Activated CD4-positive, alpha-beta T cell treated with anti-CD3 and anti-CD28 coated beads, Interleukin-2, amount 10 ng/mL, durations not matched to agents 24 days and 14 days (primary cell): ENCODE results near the gene ZMYND10. TPM values are rescaled to one million over a fixed set of nuclear protein-coding genes. Genes with fewer than 3 reads are reported as not detected.

Source experiments
- DNase-seq: peaks from one replicate; pipeline ENCODE4 v3.0.0; 2022
- H3K27ac Mint-ChIP-seq: one replicate; pipeline ENCODE4 v1.8.0; 2022; ENCODE audit warnings: mild to moderate bottlenecking, mixed read lengths
- H3K27me3 Mint-ChIP-seq: one replicate; pipeline ENCODE4 v1.8.0; 2022; ENCODE audit warnings: mixed read lengths
- H3K36me3 Mint-ChIP-seq: one replicate; pipeline ENCODE4 v1.8.0; 2022; ENCODE audit warnings: low read depth, mild to moderate bottlenecking, mixed read lengths
- H3K4me1 Mint-ChIP-seq: one replicate; pipeline ENCODE4 v1.8.0; 2021; ENCODE audit warnings: mixed read lengths
- H3K4me3 Mint-ChIP-seq: one replicate; pipeline ENCODE4 v1.8.0; 2022; ENCODE audit warnings: mild to moderate bottlenecking, moderate library complexity, mixed read lengths
- H3K9me3 Mint-ChIP-seq: one replicate; pipeline ENCODE4 v1.8.0; 2021; ENCODE audit warnings: mixed read lengths
- intact Hi-C: fragments of 100-400 bp; cut with micrococcal nuclease; formaldehyde crosslinking; loops from one replicate; pipeline ENCODE4 v1.15.1; 2023
- total RNA-seq: library from RNA; stranded (reverse); gene quantifications from 2 replicates; pipeline ENCODE4 v1.2.3, GENCODE V29; 2022

ZMYND10 gene
- total RNA-seq, 1 donor from 2014 or later: 1.2 TPM

GRCh38 chr3:50334339-50335075 lies 11.0 kb downstream of the ZMYND10 start:
- H3K36me3 Mint-ChIP-seq: peaks cover 65% of the 10 kb centered on the region
- H3K4me1 Mint-ChIP-seq: peaks cover 43% of the 10 kb centered on the region
- peak overlapping the region; percentile 87 for H3K27ac Mint-ChIP-seq
- no peaks in the 10 kb centered on the region for H3K27me3 Mint-ChIP-seq
- H3K9me3 Mint-ChIP-seq: no peaks in the 10 kb centered on the region
- H3K4me3 Mint-ChIP-seq: peak overlapping the region; percentile 71
- DNase-seq: no peak
- intact Hi-C loops: loop anchor here (5.0 kb wide), 3 partner anchors 97 to 278 kb away; partner anchors contain the start of genes C3orf18, CISH, GNAI2 and HEMK1

GRCh38 chr3:50333744-50334328 lies 11.7 kb downstream of the ZMYND10 start:
- intact Hi-C loops: no loop called here
- DNase-seq: no peak
- Mint-ChIP-seq H3K4me3 (peak overlapping the region; percentile 71), H3K27ac (peak overlapping the region; percentile 87), H3K4me1 (peaks cover 38% of the 10 kb centered on the region), H3K9me3 (no peaks in the 10 kb centered on the region), H3K27me3 (no peaks in the 10 kb centered on the region), H3K36me3 (peaks cover 61% of the 10 kb centered on the region)

GRCh38 chr3:50331364-50331907 lies 14.1 kb downstream of the ZMYND10 start:
- Mint-ChIP-seq H3K4me3 (no peak overlapping the region), H3K27me3 (no peaks in the 10 kb centered on the region), H3K36me3 (peaks cover 55% of the 10 kb centered on the region), H3K4me1 (peaks cover 35% of the 10 kb centered on the region), H3K27ac (no peak overlapping the region), H3K9me3 (no peaks in the 10 kb centered on the region)
- no peak for DNase-seq
- intact Hi-C loops: no loop called here

- Mint-ChIP-seq H3K27me3 (no peaks in the 10 kb centered on the region), H3K27ac (no peak overlapping the region), H3K4me3 (no peak overlapping the region), H3K4me1 (peaks cover 29% of the 10 kb centered on the region), H3K9me3 (no peaks in the 10 kb centered on the region), H3K36me3 (peaks cover 48% of the 10 kb centered on the region)
- intact Hi-C loops: no loop called here
- no peak for DNase-seq
These were observed 15.2 kb downstream of the ZMYND10 start for GRCh38 chr3:50330330-50330729.

- Mint-ChIP-seq H3K4me1 (peaks cover 16% of the 10 kb centered on the region), H3K27me3 (no peaks in the 10 kb centered on the region), H3K36me3 (peaks cover 40% of the 10 kb centered on the region), H3K4me3 (peak within 1 kb of the TSS; percentile 84), H3K9me3 (no peaks in the 10 kb centered on the region), H3K27ac (peak within 1 kb of the TSS; percentile 77)
- peak; percentile 99 for DNase-seq
- intact Hi-C loops: loop anchor here (1.0 to 10.0 kb wide), 3 partner anchors 9 to 1853 kb away; partner anchors contain the start of gene IFRD2
These were observed 17.4 kb downstream of the ZMYND10 start, which contains the start of gene TUSC2 for GRCh38 chr3:50327943-50328691. Gene TUSC2 (minus strand): TSS chr3:50328223. CDS start chr3:50328099, 124 bp downstream.

- no peaks in the 10 kb centered on the region for H3K9me3 Mint-ChIP-seq
- H3K36me3 Mint-ChIP-seq: peaks cover 38% of the 10 kb centered on the region
- intact Hi-C loops: loop anchor here (10.0 kb wide), 1 partner anchor 1852 kb away; no protein-coding TSS in a partner anchor
- peak; percentile 60 for DNase-seq
- peak overlapping the region; percentile 84 for H3K4me3 Mint-ChIP-seq
- H3K27me3 Mint-ChIP-seq: no peaks in the 10 kb centered on the region
- H3K4me1 Mint-ChIP-seq: peaks cover 17% of the 10 kb centered on the region
- H3K27ac Mint-ChIP-seq: peak overlapping the region; percentile 75
These were observed 18.4 kb downstream of the ZMYND10 start for GRCh38 chr3:50327129-50327528.

GRCh38 chr3:50326182-50326541 lies 19.4 kb downstream of the ZMYND10 start:
- no peaks in the 10 kb centered on the region for H3K27me3 Mint-ChIP-seq
- H3K4me3 Mint-ChIP-seq: peak overlapping the region; percentile 84
- no peaks in the 10 kb centered on the region for H3K9me3 Mint-ChIP-seq
- H3K27ac Mint-ChIP-seq: no peak overlapping the region
- peaks cover 17% of the 10 kb centered on the region for H3K4me1 Mint-ChIP-seq
- DNase-seq: peak; percentile 57
- intact Hi-C loops: loop anchor here (10.0 kb wide), 1 partner anchor 1851 kb away; no protein-coding TSS in a partner anchor
- peaks cover 31% of the 10 kb centered on the region for H3K36me3 Mint-ChIP-seq

GRCh38 chr3:50325497-50326181 lies 19.9 kb downstream of the ZMYND10 start:
- no peaks in the 10 kb centered on the region for H3K9me3 Mint-ChIP-seq
- intact Hi-C loops: loop anchor here (2.0 to 10.0 kb wide), 2 partner anchors 133 to 1851 kb away; no protein-coding TSS in a partner anchor
- no peak overlapping the region for H3K4me3 Mint-ChIP-seq
- no peak overlapping the region for H3K27ac Mint-ChIP-seq
- H3K36me3 Mint-ChIP-seq: peaks cover 26% of the 10 kb centered on the region
- no peak for DNase-seq
- no peaks in the 10 kb centered on the region for H3K27me3 Mint-ChIP-seq
- H3K4me1 Mint-ChIP-seq: peaks cover 18% of the 10 kb centered on the region

- intact Hi-C loops: loop anchor here (2.0 to 10.0 kb wide), 2 partner anchors 132 to 1850 kb away; no protein-coding TSS in a partner anchor
- H3K4me3 Mint-ChIP-seq: no peak overlapping the region
- H3K9me3 Mint-ChIP-seq: no peaks in the 10 kb centered on the region
- peaks cover 23% of the 10 kb centered on the region for H3K4me1 Mint-ChIP-seq
- DNase-seq: no peak
- H3K27ac Mint-ChIP-seq: no peak overlapping the region
- no peaks in the 10 kb centered on the region for H3K27me3 Mint-ChIP-seq
- H3K36me3 Mint-ChIP-seq: peaks cover 20% of the 10 kb centered on the region
These were observed 20.4 kb downstream of the ZMYND10 start for GRCh38 chr3:50325113-50325480.

GRCh38 chr3:50324351-50325112 lies 21.0 kb downstream of the ZMYND10 start:
- Mint-ChIP-seq H3K9me3 (no peaks in the 10 kb centered on the region), H3K4me1 (peaks cover 26% of the 10 kb centered on the region), H3K36me3 (peaks cover 16% of the 10 kb centered on the region), H3K4me3 (no peak overlapping the region), H3K27ac (peak overlapping the region; percentile 28), H3K27me3 (no peaks in the 10 kb centered on the region)
- intact Hi-C loops: loop anchor here (2.0 to 10.0 kb wide), 2 partner anchors 132 to 1850 kb away; no protein-coding TSS in a partner anchor
- DNase-seq: peak; percentile 90

- DNase-seq: no peak
- peak overlapping the region; percentile 7 for H3K27ac Mint-ChIP-seq
- intact Hi-C loops: loop anchor here (2.0 to 10.0 kb wide), 2 partner anchors 131 to 1849 kb away; no protein-coding TSS in a partner anchor
- H3K27me3 Mint-ChIP-seq: no peaks in the 10 kb centered on the region
- H3K4me3 Mint-ChIP-seq: no peak overlapping the region
- H3K4me1 Mint-ChIP-seq: peaks cover 30% of the 10 kb centered on the region
- no peaks in the 10 kb centered on the region for H3K9me3 Mint-ChIP-seq
- H3K36me3 Mint-ChIP-seq: peaks cover 17% of the 10 kb centered on the region
These were observed 21.8 kb downstream of the ZMYND10 start for GRCh38 chr3:50323614-50324199.

- no peak for DNase-seq
- Mint-ChIP-seq H3K27ac (no peak overlapping the region), H3K4me1 (peaks cover 28% of the 10 kb centered on the region), H3K9me3 (no peaks in the 10 kb centered on the region), H3K4me3 (no peak overlapping the region), H3K27me3 (no peaks in the 10 kb centered on the region), H3K36me3 (peaks cover 17% of the 10 kb centered on the region)
- intact Hi-C loops: loop anchor here (10.0 kb wide), 1 partner anchor 1848 kb away; no protein-coding TSS in a partner anchor
These were observed 22.4 kb downstream of the ZMYND10 start for GRCh38 chr3:50323092-50323600.
